ENCODE results near the gene CHST4. TPM values are rescaled to one million over a fixed set of nuclear protein-coding genes. Genes with fewer than 3 reads are reported as not detected.
"Not testable (repeated sequence)": the region's sequence is repeated elsewhere in the genome, so short reads cannot be mapped to it uniquely, and the experiment has no call there.

Gene CHST4
- total and polyA plus RNA-seq, 4 donors = 0.88 TPM; not detected in 3

DNA sequence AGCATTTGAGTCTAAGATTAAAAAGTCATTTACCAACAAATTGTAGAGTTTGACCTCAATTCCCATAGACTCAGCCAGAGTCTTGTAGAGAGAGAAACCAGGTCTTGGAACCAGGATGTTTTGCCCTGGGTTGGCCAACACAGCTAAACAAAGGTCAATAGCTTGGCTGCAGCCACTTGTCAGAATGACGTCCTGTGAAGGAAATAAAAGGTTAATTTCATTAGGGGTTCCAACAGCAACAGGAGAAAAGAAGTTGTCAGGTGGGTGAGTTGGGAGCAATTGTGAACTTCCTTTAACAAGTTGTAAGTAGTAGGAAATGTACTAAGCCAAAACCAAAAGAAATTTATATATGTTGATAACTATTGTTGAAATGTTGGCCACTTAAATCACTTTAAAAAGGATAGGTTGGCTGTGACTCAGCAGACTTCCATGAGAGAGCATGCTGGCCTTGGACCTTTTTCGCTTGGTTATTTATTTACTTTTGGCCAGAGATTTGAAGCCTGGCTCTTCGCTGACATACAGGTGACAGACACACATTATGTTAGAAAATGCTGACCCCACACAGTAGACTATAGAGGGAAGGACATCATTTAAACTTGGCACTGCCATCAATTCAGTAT lies 46.4 kb downstream of the CHST4 start:
- H3K27me3 ChIP-seq (ENCODE audit: control insufficient read depth in 1 of 2, insufficient read depth in 2 of 2, low read length in 1 of 2) = no peaks in the 10 kb centered on the region
- no peak overlapping the region for H3K4me3 ChIP-seq (ENCODE audit: low read length in 2 of 2)
- no peak for ATAC-seq (ENCODE audit: low FRiP score)
- H3K9me3 ChIP-seq (ENCODE audit: control insufficient read depth, low read length) = no peaks in the 10 kb centered on the region
- DNase-seq = no peak
- no peaks in the 10 kb centered on the region for H3K4me1 ChIP-seq (ENCODE audit: control insufficient read depth in 1 of 2, insufficient read depth in 2 of 2, low read length in 2 of 2)
- H3K36me3 ChIP-seq (ENCODE audit: control insufficient read depth in 1 of 2, insufficient read depth in 2 of 2, low read length in 1 of 2) = no peaks in the 10 kb centered on the region
- no peak overlapping the region for H3K27ac ChIP-seq (ENCODE audit: low read depth in 1 of 2, low read length in 2 of 2)
- intact Hi-C loops (cut with DNase I) = no loop called here
- 37 to 38% methylated on average over 3 of the region's 3 CpGs for WGBS, 2 donors

DNA sequence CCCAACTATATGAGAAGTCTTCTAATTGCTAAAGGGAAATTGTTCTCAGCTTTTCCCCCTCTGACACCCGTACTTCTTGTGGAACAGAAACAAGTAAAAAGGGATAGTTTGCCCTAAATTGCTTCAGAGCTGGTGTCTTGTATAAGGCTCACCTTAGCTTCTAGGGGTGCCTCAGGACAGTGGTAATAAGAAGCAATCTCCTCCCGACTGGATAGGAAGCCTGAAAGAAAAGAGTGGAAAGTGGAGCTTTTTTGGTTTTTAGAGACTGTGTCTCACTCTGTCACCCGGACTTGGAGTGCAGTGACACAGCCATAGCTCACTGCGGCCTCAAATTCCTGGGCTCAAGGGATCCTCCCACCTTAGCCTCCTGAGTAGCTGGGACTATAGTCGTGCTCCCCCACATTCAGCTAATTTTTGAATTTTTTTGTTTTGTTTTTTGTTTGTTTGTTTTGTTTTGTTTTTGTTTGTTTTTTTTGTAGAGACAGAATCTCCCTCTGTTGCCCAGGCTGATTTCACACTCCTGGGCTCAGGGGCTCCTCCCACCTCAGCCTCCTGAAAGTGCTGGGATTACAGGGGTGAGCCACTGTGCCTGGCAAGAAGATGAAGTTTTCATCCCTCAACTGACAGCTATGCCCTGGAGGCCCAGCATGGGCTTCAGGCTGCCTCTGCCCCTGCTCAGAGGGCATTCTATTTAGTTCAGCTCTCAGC lies 47.3 kb downstream of the CHST4 start:
- intact Hi-C loops (cut with DNase I) = no loop called here
- no peak for ATAC-seq (ENCODE audit: low FRiP score)
- Histone ChIP-seq H3K36me3 (ENCODE audit: control insufficient read depth in 1 of 2, insufficient read depth in 2 of 2, low read length in 1 of 2) (no peaks in the 10 kb centered on the region), H3K4me3 (ENCODE audit: low read length in 2 of 2) (no peak overlapping the region), H3K27me3 (ENCODE audit: control insufficient read depth in 1 of 2, insufficient read depth in 2 of 2, low read length in 1 of 2) (no peaks in the 10 kb centered on the region), H3K27ac (ENCODE audit: low read depth in 1 of 2, low read length in 2 of 2) (no peak overlapping the region), H3K9me3 (ENCODE audit: control insufficient read depth, low read length) (no peaks in the 10 kb centered on the region), H3K4me1 (ENCODE audit: control insufficient read depth in 1 of 2, insufficient read depth in 2 of 2, low read length in 2 of 2) (no peaks in the 10 kb centered on the region)
- DNase-seq = no peak
- WGBS, 2 donors = 75 to 82% methylated on average over 5 of the region's 5 CpGs

- ATAC-seq (ENCODE audit: low FRiP score) (no peak), DNase-seq (no peak)
- H3K4me1 ChIP-seq (ENCODE audit: control insufficient read depth in 1 of 2, insufficient read depth in 2 of 2, low read length in 2 of 2) = no peaks in the 10 kb centered on the region
- no peaks in the 10 kb centered on the region for H3K27me3 ChIP-seq (ENCODE audit: control insufficient read depth in 1 of 2, insufficient read depth in 2 of 2, low read length in 1 of 2)
- H3K36me3 ChIP-seq (ENCODE audit: control insufficient read depth in 1 of 2, insufficient read depth in 2 of 2, low read length in 1 of 2) = no peaks in the 10 kb centered on the region
- no peak overlapping the region for H3K27ac ChIP-seq (ENCODE audit: low read depth in 1 of 2, low read length in 2 of 2)
- no peak overlapping the region for H3K4me3 ChIP-seq (ENCODE audit: low read length in 2 of 2)
- intact Hi-C loops (cut with DNase I) = no loop called here
- H3K9me3 ChIP-seq (ENCODE audit: control insufficient read depth, low read length) = no peaks in the 10 kb centered on the region
Observed at GRCh38 chr16:71574702-71575101, 48.5 kb downstream of the CHST4 start.

- 22 to 28% methylated on average over 3 of the region's 3 CpGs for WGBS, 2 donors
Observed at GRCh38 chr16:71576971-71577370, 50.7 kb downstream of the CHST4 start, which contains the start of gene TAT. Gene TAT (minus strand): TSS chr16:71577092. CDS start chr16:71576415, 677 bp downstream.

DNA sequence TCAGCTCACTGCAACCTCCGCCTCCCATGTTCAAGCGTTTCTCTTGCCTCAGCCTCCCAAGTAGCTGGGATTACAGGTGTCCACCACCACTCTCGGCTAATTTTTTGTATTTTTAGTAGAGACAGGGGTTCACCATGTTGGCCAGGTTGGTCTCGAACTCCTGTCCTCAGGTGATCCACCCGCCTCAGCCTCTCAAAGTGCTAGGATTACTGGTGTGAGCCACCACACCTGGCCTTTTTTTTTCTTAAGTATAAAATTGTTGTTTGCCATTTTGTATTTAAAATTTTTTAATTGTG lies 56.3 kb downstream of the CHST4 start:
- H3K9me3 ChIP-seq (ENCODE audit: control insufficient read depth, low read length); H3K27me3 ChIP-seq (ENCODE audit: control insufficient read depth in 1 of 2, insufficient read depth in 2 of 2, low read length in 1 of 2); H3K36me3 ChIP-seq (ENCODE audit: control insufficient read depth in 1 of 2, insufficient read depth in 2 of 2, low read length in 1 of 2); H3K4me3 ChIP-seq (ENCODE audit: low read length in 2 of 2); DNase-seq; intact Hi-C loops (cut with DNase I); H3K27ac ChIP-seq (ENCODE audit: low read depth in 1 of 2, low read length in 2 of 2); ATAC-seq (ENCODE audit: low FRiP score); H3K4me1 ChIP-seq (ENCODE audit: control insufficient read depth in 1 of 2, insufficient read depth in 2 of 2, low read length in 2 of 2): not testable (repeated sequence)
- WGBS, 2 donors = 88 to 91% methylated on average over 5 of the region's 5 CpGs

More at GRCh38 chr16:71576971-71577370, 50.7 kb downstream of the CHST4 start, which contains the start of gene TAT:
- no peak for DNase-seq
- intact Hi-C loops (cut with DNase I) = no loop called here
- Histone ChIP-seq H3K27me3 (ENCODE audit: control insufficient read depth in 1 of 2, insufficient read depth in 2 of 2, low read length in 1 of 2) (no peaks in the 10 kb centered on the region), H3K36me3 (ENCODE audit: control insufficient read depth in 1 of 2, insufficient read depth in 2 of 2, low read length in 1 of 2) (no peaks in the 10 kb centered on the region), H3K4me3 (ENCODE audit: low read length in 2 of 2) (no peak within 1 kb of the TSS), H3K4me1 (ENCODE audit: control insufficient read depth in 1 of 2, insufficient read depth in 2 of 2, low read length in 2 of 2) (no peaks in the 10 kb centered on the region), H3K9me3 (ENCODE audit: control insufficient read depth, low read length) (peaks cover 2% of the 10 kb centered on the region), H3K27ac (ENCODE audit: low read depth in 1 of 2, low read length in 2 of 2) (no peak within 1 kb of the TSS)
- no peak for ATAC-seq (ENCODE audit: low FRiP score)

DNA sequence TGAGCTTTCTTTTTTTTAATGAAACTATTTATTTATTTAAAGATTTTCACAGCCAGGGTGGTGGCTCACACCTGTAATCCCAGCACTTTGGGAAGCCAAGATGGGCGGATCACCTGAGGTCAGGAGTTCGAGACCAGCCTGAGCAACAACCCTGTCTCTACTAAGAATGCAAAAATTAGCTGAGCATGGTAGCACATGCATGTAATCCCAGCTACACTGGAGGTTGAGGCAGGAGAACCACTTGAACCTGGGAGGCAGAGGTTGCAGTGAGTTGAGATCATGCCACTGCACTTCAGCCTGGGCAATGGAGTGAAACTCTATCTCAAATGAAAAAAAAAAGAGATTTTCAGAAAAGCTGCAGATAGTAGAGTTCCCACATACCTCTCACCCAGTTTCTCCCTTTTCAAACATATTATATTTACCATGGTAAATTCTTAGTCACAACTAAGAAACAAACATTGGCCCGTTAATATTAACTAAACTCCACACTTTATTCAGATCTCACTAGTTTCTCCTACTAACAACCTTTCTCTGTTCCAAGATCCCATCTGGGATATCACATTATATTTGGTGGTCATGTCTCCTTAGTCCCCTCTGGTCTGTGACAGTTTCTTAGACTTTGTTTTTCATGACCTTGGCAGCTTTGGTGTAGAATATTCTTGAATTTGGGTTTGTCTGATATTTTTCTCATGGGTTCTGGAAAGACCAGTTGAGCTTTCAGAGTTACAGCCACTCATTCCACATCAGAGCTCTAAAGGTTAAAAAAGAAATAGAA lies 58.5 kb downstream of the CHST4 start:
- ATAC-seq (ENCODE audit: low FRiP score) (no peak), DNase-seq (no peak)
- Histone ChIP-seq H3K4me1 (ENCODE audit: control insufficient read depth in 1 of 2, insufficient read depth in 2 of 2, low read length in 2 of 2) (no peaks in the 10 kb centered on the region), H3K4me3 (ENCODE audit: low read length in 2 of 2) (no peak overlapping the region), H3K9me3 (ENCODE audit: control insufficient read depth, low read length) (peaks cover 2% of the 10 kb centered on the region), H3K27ac (ENCODE audit: low read depth in 1 of 2, low read length in 2 of 2) (no peak overlapping the region), H3K27me3 (ENCODE audit: control insufficient read depth in 1 of 2, insufficient read depth in 2 of 2, low read length in 1 of 2) (no peaks in the 10 kb centered on the region), H3K36me3 (ENCODE audit: control insufficient read depth in 1 of 2, insufficient read depth in 2 of 2, low read length in 1 of 2) (no peaks in the 10 kb centered on the region)
- WGBS, 2 donors = 85 to 89% methylated on average over 3 of the region's 3 CpGs
- intact Hi-C loops (cut with DNase I) = no loop called here

- WGBS, 2 donors = 57 to 58% methylated on average over 4 of the region's 4 CpGs
- DNase-seq = no peak
- ATAC-seq (ENCODE audit: low FRiP score) = no peak
- no peak overlapping the region for H3K27ac ChIP-seq (ENCODE audit: low read depth in 1 of 2, low read length in 2 of 2)
- no peaks in the 10 kb centered on the region for H3K36me3 ChIP-seq (ENCODE audit: control insufficient read depth in 1 of 2, insufficient read depth in 2 of 2, low read length in 1 of 2)
- H3K4me3 ChIP-seq (ENCODE audit: low read length in 2 of 2) = no peak overlapping the region
- no peaks in the 10 kb centered on the region for H3K4me1 ChIP-seq (ENCODE audit: control insufficient read depth in 1 of 2, insufficient read depth in 2 of 2, low read length in 2 of 2)
- intact Hi-C loops (cut with DNase I) = no loop called here
- peaks cover 2% of the 10 kb centered on the region for H3K9me3 ChIP-seq (ENCODE audit: control insufficient read depth, low read length)
- no peaks in the 10 kb centered on the region for H3K27me3 ChIP-seq (ENCODE audit: control insufficient read depth in 1 of 2, insufficient read depth in 2 of 2, low read length in 1 of 2)
Observed at GRCh38 chr16:71585318-71585703, 59.1 kb downstream of the CHST4 start.

All from aorta (tissue), 5 donors.